ENCODE data around the gene RUFY3.
"Not testable (repeated sequence)": the region's sequence is repeated elsewhere in the genome, so short reads cannot be mapped to it uniquely, and the experiment has no call there.

Gene RUFY3

DNA sequence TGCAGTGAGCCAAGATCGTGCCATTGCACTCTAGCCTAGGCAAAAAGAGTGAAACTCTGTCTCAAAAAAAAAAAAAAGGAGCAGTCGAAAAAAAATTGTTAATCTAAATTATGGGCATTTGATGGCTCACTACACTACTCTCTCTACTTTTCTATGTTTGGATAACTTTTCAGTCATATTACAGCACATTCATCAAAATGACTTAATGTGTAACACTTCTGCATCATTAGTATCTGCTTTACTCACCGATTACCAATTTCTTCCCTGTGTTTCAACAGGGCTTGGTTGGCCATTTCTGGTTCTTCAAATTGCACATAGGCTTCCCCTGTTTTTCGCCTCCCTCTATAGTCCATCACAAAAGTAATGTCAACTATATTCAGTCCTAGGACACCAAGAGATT, 109.5 kb downstream of the RUFY3 start:
- Histone ChIP-seq H3K4me1 (peaks cover 0 to 6% (median under 1%) of the 10 kb centered on the region in 10 experiments; a peak in 6 of 20 replicates), H4K20me1 (peaks cover 52 to 98% (median 85%) of the 10 kb centered on the region in 11 experiments; a peak in 21 of 22 replicates), H3K9ac (no peak overlapping the region), H3K4me3 (no peak overlapping the region), H3K36me3 (peaks cover 95 to 100% (median 98%) of the 10 kb centered on the region in 11 experiments), H3K27me3 (no peaks in the 10 kb centered on the region), H3K9me3 (replicated peaks in 1 of 11) (no peaks in the 10 kb centered on the region), H3K27ac (no peak overlapping the region), H3K4me2 (no peak overlapping the region)
- TF ChIP-seq Cebpa-rat (IDR thresholded peaks at IDR 0.05) = no peak

DNA sequence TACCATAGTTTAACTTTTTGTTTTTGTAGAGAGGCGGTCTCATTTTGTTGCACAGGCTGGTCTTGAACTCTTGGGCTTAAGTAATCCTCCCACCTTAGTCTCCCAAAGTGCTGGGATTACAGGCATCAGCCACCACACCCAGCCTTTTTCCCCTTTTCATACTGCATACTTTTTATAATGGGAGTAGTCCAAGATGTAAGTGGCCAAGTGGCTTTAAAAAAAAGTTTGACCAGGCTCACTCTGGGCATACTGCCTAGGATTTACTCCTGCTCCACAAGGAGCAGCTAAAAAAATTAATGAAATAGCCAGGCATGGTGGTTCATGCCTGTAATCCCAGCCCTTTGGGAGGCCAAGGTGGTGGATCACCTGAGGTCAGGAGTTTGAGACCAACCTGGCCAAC, 111.9 kb downstream of the RUFY3 start:
- peaks cover 11 to 25% (median 18%) of the 10 kb centered on the region in 10 experiments; a peak in 17 of 20 replicates for H3K4me1 ChIP-seq
- H3K4me3 ChIP-seq = no peak overlapping the region
- H3K27me3 ChIP-seq = no peaks in the 10 kb centered on the region
- no peak for TF ChIP-seq Cebpa-rat (IDR thresholded peaks at IDR 0.05)
- no peak overlapping the region for H3K27ac ChIP-seq
- no peak overlapping the region for H3K9ac ChIP-seq
- H3K4me2 ChIP-seq = no peak overlapping the region
- H3K9me3 ChIP-seq (replicated peaks in 1 of 11) = no peaks in the 10 kb centered on the region
- peaks cover 74 to 88% (median 84%) of the 10 kb centered on the region in 11 experiments for H3K36me3 ChIP-seq
- peaks cover 57 to 100% (median 93%) of the 10 kb centered on the region in 11 experiments; a peak in 21 of 22 replicates for H4K20me1 ChIP-seq

- H3K27ac ChIP-seq = no peak overlapping the region
- TF ChIP-seq Cebpa-rat (IDR thresholded peaks at IDR 0.05) = no peak
- H3K36me3 ChIP-seq = peaks cover 50 to 64% (median 60%) of the 10 kb centered on the region in 11 experiments
- H3K4me3 ChIP-seq = no peak overlapping the region
- H3K4me2 ChIP-seq = peak overlapping the region in 6 of 11 experiments; percentile 84 to 95 (median 92); a peak in 9 of 22 replicates
- H3K4me1 ChIP-seq = peaks cover 11 to 31% (median 18%) of the 10 kb centered on the region in 10 experiments; a peak in 17 of 20 replicates
- peaks cover 55 to 85% (median 79%) of the 10 kb centered on the region in 11 experiments; a peak in 21 of 22 replicates for H4K20me1 ChIP-seq
- no peaks in the 10 kb centered on the region for H3K9me3 ChIP-seq (replicated peaks in 1 of 11)
- H3K27me3 ChIP-seq = no peaks in the 10 kb centered on the region
- no peak overlapping the region for H3K9ac ChIP-seq
Observed at GRCh38 chr4:70836081-70836480, 114.3 kb downstream of the RUFY3 start.

DNA sequence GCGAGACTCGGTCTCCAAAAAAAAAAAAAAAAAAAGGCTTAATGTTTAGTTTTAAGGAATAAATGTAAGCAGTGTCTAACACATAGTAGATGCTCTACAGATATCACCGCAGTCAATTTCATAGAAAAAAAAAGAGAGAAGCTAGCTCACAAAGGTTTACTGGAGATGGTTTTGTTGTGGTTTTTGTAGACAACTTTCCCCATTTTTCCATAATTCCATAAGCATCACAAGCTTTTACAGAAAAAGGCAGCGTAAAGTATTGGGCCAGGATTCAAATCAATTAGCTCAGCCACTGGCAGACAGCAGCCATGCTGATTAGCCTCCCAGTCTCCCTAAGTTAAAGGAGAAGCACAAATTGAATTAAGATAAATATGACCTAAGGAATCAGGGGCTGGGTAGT, 116.4 kb downstream of the RUFY3 start:
- H3K4me3 ChIP-seq = peak overlapping the region; percentile 89 to 98 (median 96)
- peaks cover 11 to 34% (median 26%) of the 10 kb centered on the region in 10 experiments; a peak in 18 of 20 replicates for H3K4me1 ChIP-seq
- H4K20me1 ChIP-seq = peaks cover 47 to 64% (median 59%) of the 10 kb centered on the region in 11 experiments; a peak in 21 of 22 replicates
- H3K36me3 ChIP-seq = peaks cover 29 to 42% (median 39%) of the 10 kb centered on the region in 11 experiments
- TF ChIP-seq Cebpa-rat (IDR thresholded peaks at IDR 0.05) = no peak
- no peaks in the 10 kb centered on the region for H3K27me3 ChIP-seq
- peak overlapping the region; percentile 84 to 95 (median 92) for H3K4me2 ChIP-seq
- H3K9ac ChIP-seq = peak overlapping the region; percentile 94 to 100 (median 98)
- peak overlapping the region; percentile 88 to 99 (median 98); a peak in 21 of 22 replicates for H3K27ac ChIP-seq
- H3K9me3 ChIP-seq (replicated peaks in 1 of 11) = no peaks in the 10 kb centered on the region

DNA sequence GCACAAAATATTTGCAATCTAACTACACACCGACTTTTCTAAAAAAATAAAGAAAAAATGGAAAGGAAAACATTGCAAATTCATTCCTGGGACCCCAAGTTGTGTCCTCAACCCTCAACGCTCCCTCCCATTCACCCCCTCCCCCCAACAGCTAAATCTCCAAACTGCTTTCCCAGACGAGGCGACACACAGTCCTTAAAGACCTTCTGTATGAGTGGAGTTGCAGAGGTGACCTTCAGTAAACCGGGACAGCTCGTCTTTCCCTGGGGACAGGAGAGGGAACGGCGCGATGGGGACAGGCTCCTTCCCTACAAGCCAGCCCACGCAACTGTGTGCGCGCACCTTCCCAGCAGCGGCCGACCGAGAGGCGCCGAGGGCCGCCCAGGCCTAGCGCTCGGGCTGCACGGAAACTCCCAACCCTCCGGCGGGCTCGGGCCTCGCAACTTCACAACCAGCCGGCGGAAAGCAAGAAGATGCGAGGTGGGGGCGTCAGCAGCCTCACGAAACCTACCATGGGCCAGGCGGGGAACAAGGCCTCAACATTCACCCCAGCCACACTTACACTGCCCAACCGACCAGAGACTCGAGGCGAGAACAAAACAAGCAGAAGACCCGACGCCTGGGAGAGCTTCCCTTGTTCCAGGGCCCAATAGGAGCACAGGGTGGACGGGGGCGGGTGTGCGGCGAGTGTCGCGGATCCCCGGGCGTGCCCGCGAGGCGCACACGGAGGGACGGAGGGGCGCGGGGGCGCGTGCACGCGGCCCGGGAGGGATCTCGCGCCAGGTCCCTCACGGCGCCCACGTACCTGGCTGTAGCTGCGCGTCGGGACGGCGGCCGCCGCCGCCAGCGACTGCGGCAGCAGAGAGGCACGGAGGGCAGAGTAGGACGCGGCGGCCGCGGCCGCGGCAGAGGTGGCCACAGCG, 117.2 kb downstream of the RUFY3 start:
- Histone ChIP-seq H3K4me2 (peak overlapping the region; percentile 84 to 95 (median 92)), H3K27me3 (no peaks in the 10 kb centered on the region), H3K36me3 (peaks cover 22 to 35% (median 32%) of the 10 kb centered on the region in 11 experiments), H3K9me3 (replicated peaks in 1 of 11) (no peaks in the 10 kb centered on the region), H4K20me1 (peaks cover 40 to 56% (median 52%) of the 10 kb centered on the region in 11 experiments; a peak in 21 of 22 replicates), H3K9ac (peak overlapping the region; percentile 94 to 100 (median 98)), H3K4me3 (peak overlapping the region; percentile 89 to 98 (median 96)), H3K4me1 (peaks cover 12 to 36% (median 27%) of the 10 kb centered on the region in 10 experiments; a peak in 19 of 20 replicates), H3K27ac (peak overlapping the region; percentile 88 to 99 (median 98))
- no peak for TF ChIP-seq Cebpa-rat (IDR thresholded peaks at IDR 0.05)

DNA sequence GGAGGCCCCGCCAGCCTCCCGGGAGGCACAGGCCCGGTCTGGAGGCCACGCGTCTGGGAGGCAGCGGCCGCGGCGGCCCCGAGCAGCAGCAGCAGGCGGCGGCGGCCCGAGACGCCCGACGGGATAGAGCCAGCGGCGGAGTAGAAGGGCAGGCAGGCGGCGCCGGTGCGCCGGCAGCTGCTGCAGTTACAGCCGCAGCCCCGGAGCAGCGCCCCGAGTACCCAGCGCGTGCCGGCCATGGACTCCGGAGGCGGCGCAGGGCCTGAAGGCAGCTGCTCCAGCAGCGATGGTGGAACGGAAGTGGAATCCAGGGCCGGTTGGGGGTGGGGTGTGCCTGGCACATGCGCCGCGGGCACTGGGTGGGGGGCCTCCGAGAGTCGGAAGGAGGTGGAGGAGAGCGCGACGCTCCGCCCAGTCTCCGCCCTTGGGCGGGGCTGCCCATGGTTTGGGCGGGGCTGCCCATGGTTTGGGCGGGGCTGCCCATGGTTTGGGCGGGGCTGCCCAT, 117.9 kb downstream of the RUFY3 start, which contains the start of gene GRSF1:
GRSF1 (minus strand) TSS at position 302 of the 505 bp plus-strand sequence; CDS start at position 239, 63 bp downstream.
- no peaks in the 10 kb centered on the region for H3K9me3 ChIP-seq (replicated peaks in 1 of 11)
- no peaks in the 10 kb centered on the region for H3K27me3 ChIP-seq
- no peak for TF ChIP-seq Cebpa-rat (IDR thresholded peaks at IDR 0.05)
- H3K4me1 ChIP-seq = peaks cover 18 to 43% (median 33%) of the 10 kb centered on the region in 10 experiments; a peak in 19 of 20 replicates
- peaks cover 33 to 49% (median 44%) of the 10 kb centered on the region in 11 experiments; a peak in 21 of 22 replicates for H4K20me1 ChIP-seq
- H3K27ac ChIP-seq = peak within 1 kb of the TSS; percentile 88 to 99 (median 98)
- peak within 1 kb of the TSS; percentile 94 to 100 (median 98) for H3K9ac ChIP-seq
- H3K36me3 ChIP-seq = peaks cover 15 to 28% (median 25%) of the 10 kb centered on the region in 11 experiments
- H3K4me2 ChIP-seq = peak within 1 kb of the TSS; percentile 84 to 95 (median 92)
- H3K4me3 ChIP-seq = peak within 1 kb of the TSS; percentile 89 to 98 (median 96)

DNA sequence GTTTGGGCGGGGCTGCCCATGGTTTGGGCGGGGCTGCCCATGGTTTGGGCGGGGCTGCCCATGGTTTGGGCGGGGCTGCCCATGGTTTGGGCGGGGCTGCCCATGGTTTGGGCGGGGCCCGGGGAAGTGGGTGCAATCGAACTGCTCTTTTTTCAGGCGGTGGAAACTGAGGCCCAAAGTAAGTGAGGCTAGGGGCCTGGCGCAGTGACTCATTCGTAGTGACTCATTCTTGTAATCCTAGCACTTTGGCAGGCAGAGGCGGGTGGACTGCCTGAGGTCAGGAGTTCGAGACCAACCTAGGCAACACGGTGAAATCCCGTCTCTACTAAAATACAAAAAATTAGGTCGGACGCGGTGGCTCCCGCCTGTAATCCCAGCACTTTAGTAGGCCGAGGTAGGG, 118.4 kb downstream of the RUFY3 start:
- not testable (repeated sequence) for H3K27me3 ChIP-seq; H3K4me2 ChIP-seq; H3K9me3 ChIP-seq (replicated peaks in 1 of 11); H3K4me3 ChIP-seq; H3K27ac ChIP-seq; H3K9ac ChIP-seq
- H4K20me1 ChIP-seq = peaks cover 28 to 44% (median 39%) of the 10 kb centered on the region in 11 experiments; a peak in 21 of 22 replicates
- H3K36me3 ChIP-seq = peaks cover 10 to 23% (median 20%) of the 10 kb centered on the region in 11 experiments
- peaks cover 18 to 45% (median 34%) of the 10 kb centered on the region in 10 experiments; a peak in 19 of 20 replicates for H3K4me1 ChIP-seq

DNA sequence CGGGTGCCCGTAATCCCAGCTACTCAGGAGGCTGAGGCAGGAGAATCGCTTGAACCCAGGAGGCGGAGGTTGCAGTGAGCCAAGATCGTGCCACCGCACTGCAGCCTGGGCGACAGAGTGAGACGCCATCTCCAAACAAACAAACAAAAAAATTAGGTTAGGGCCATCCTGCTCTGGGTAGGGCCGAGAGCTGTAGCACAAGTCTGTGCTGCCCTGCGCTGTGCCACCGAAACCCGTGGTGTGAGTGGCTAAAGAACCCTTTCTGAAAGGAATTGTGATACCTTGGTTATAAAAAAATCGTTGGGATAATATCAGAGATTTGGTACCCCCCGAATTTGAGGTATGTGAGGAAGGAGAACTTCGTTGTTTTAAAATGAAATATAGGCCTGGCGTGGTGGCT, 118.9 kb downstream of the RUFY3 start:
- H3K27me3 ChIP-seq; H3K9me3 ChIP-seq (replicated peaks in 1 of 11); H3K9ac ChIP-seq; H3K27ac ChIP-seq; H3K4me3 ChIP-seq: not testable (repeated sequence)
- Histone ChIP-seq H3K4me2 (peak overlapping the region in 1 of 11 experiments; percentile 16; a peak in 1 of 22 replicates), H3K4me1 (peaks cover 18 to 45% (median 34%) of the 10 kb centered on the region in 10 experiments; a peak in 19 of 20 replicates), H3K36me3 (peaks cover 6 to 18% (median 17%) of the 10 kb centered on the region in 11 experiments), H4K20me1 (peaks cover 26 to 40% (median 35%) of the 10 kb centered on the region in 11 experiments; a peak in 21 of 22 replicates)

Data from BLaER1 treated with 17β-estradiol and CSF1 and Interleukin-3, amounts not matched to agents 10 nM and 100 nM (cell line).